KMS-11 (cell line): ENCODE data around the gene GRIP1.
A peak's percentile ranks its signal among the peaks of the same experiment; 100 is the strongest.

Experiments
- H2AFZ ChIP-seq: fragments of 200-600 bp; sonication (generic); 2 replicates; pipeline ENCODE4 v1.6.1; 2016; ENCODE audit warnings: antibody characterized with exemption, mixed run types, low read depth
- H3K27ac ChIP-seq: fragments of 200-600 bp; sonication (generic); 2 replicates; pipeline ENCODE4 v1.6.1; 2016; ENCODE audit warnings: mild to moderate bottlenecking, mixed run types
- H3K27me3 ChIP-seq: fragments of 200-600 bp; sonication (generic); 2 replicates; pipeline ENCODE4 v1.6.1; 2017; ENCODE audit warnings: mild to moderate bottlenecking, low read depth, mixed run types, moderate library complexity; ENCODE audit not compliant: insufficient read depth
- H3K36me3 ChIP-seq: fragments of 200-600 bp; sonication (generic); 2 replicates; pipeline ENCODE4 v1.6.1; 2017; ENCODE audit warnings: mild to moderate bottlenecking, mixed run types; ENCODE audit not compliant: insufficient read depth
- H3K4me1 ChIP-seq: fragments of 200-600 bp; sonication (generic); 2 replicates; pipeline ENCODE4 v1.6.1; 2016; ENCODE audit warnings: mild to moderate bottlenecking, low read depth, mixed run types; ENCODE audit not compliant: poor library complexity, severe bottlenecking
- H3K4me2 ChIP-seq: fragments of 200-600 bp; sonication (generic); 2 replicates; pipeline ENCODE4 v1.7.0; 2016; ENCODE audit warnings: mild to moderate bottlenecking, mixed run types
- H3K4me3 ChIP-seq: fragments of 200-600 bp; sonication (generic); IDR thresholded peaks from 2 replicates; pipeline ENCODE4 v1.6.1; 2017; ENCODE audit warnings: low read depth, low read length, mixed read lengths; ENCODE audit not compliant: insufficient read depth
- H3K79me2 ChIP-seq: fragments of 200-600 bp; sonication (generic); 2 replicates; pipeline ENCODE4 v1.6.1; 2016; ENCODE audit warnings: low read depth, mixed run types; ENCODE audit not compliant: insufficient read depth
- H3K9ac ChIP-seq: fragments of 200-600 bp; sonication (generic); 2 replicates; pipeline ENCODE4 v1.6.1; 2016; ENCODE audit warnings: mild to moderate bottlenecking, mixed run types
- H4K20me1 ChIP-seq: fragments of 200-600 bp; sonication (generic); 2 replicates; pipeline ENCODE4 v1.6.1; 2016; ENCODE audit warnings: mild to moderate bottlenecking, mixed run types; ENCODE audit not compliant: insufficient read depth
- TF ChIP-seq, protein P1 (sequence below): fragments of 200-600 bp; sonication (generic); conservative IDR thresholded peaks from 2 replicates; pipeline ENCODE4 v1.6.1; 2017; ENCODE audit warnings: low read depth, mild to moderate bottlenecking, antibody characterized with exemption, low read length, moderate library complexity, mixed read lengths

GRIP1 gene

DNA sequence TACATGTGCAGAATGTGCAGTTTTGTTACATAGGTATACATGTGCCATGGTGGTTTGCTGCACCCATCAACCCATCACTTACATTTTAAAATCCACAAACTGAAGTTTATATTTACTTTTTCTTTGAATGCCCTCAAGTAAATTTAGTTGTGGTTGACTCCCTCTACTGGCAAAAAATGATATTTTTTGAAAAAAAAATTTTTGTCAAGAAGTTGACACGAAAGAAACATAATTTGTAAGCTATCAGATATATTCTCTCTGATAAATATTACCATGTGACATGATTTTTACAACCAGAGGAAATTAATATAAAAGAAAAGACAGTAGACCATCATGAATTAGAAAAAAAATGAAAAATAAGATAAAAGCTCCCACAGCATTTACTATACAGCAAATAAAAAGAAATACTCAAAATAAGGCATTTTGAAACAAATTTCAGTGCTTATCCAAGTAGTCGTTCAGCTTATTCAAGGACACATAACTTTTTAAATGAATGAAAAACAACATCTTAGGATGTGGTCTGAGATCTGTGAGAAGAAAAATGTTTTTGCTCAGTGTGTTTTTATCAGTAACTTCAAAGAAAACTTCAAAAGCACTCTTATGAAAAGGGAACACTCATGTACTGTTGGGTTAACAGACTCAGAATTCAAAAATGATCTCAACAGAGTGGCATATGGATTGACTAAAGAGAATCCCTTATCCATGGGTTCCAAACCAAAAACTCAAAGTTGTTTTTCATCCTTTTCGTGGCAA, 30.0 kb upstream of the GRIP1 start:
- H3K27me3 ChIP-seq, result no peaks in the 10 kb centered on the region
- no peaks in the 10 kb centered on the region for H3K36me3 ChIP-seq
- H3K27ac ChIP-seq, result no peak overlapping the region
- peaks cover 24% of the 10 kb centered on the region for H3K4me1 ChIP-seq
- H4K20me1 ChIP-seq, result no peaks in the 10 kb centered on the region
- TF ChIP-seq, protein P1, sequence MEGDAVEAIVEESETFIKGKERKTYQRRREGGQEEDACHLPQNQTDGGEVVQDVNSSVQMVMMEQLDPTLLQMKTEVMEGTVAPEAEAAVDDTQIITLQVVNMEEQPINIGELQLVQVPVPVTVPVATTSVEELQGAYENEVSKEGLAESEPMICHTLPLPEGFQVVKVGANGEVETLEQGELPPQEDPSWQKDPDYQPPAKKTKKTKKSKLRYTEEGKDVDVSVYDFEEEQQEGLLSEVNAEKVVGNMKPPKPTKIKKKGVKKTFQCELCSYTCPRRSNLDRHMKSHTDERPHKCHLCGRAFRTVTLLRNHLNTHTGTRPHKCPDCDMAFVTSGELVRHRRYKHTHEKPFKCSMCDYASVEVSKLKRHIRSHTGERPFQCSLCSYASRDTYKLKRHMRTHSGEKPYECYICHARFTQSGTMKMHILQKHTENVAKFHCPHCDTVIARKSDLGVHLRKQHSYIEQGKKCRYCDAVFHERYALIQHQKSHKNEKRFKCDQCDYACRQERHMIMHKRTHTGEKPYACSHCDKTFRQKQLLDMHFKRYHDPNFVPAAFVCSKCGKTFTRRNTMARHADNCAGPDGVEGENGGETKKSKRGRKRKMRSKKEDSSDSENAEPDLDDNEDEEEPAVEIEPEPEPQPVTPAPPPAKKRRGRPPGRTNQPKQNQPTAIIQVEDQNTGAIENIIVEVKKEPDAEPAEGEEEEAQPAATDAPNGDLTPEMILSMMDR, result peak; percentile 88
- H3K4me2 ChIP-seq, result no peak overlapping the region
- H3K79me2 ChIP-seq, result no peaks in the 10 kb centered on the region
- no peak overlapping the region for H3K9ac ChIP-seq
- H3K4me3 ChIP-seq, result no peak overlapping the region
- no peak overlapping the region for H2AFZ ChIP-seq

DNA sequence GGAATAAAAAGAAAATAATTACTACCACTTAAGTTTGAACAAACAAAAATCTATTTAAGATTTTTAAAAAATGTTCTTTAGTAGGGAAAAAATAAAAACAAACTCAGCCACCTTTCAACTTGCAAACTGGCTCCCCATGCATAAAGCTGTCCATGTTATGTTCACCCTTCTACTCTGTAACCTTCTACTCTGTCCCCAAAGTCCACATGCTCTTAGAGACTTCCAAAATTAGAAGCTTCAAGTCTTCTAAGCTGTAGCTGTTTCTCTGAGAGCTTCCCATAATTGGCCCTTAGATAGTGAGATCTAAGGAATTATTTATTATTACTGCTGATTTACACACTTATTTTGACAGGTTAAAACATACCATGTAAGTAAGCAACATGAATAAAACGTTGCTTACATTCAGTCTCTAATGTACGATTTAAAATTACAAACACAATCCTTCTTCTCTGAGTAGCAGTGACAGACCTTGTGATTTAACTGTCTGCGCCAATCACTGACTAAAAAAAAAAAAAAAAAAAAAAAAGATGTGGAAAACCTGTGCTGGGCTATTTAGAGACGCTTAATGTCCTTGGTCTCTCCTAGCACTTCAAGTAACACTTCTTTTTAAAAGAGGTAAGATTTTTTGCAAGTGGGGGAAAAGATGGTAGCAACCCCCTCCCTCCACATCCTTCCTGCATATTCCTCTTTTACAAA, 28.3 kb upstream of the GRIP1 start:
- H3K4me1 ChIP-seq, result peaks cover 16% of the 10 kb centered on the region
- H3K27ac ChIP-seq, result no peak overlapping the region
- no peaks in the 10 kb centered on the region for H4K20me1 ChIP-seq
- H3K4me3 ChIP-seq, result no peak overlapping the region
- H3K79me2 ChIP-seq, result no peaks in the 10 kb centered on the region
- H3K27me3 ChIP-seq, result no peaks in the 10 kb centered on the region
- H3K4me2 ChIP-seq, result no peak overlapping the region
- no peak overlapping the region for H3K9ac ChIP-seq
- H2AFZ ChIP-seq, result no peak overlapping the region
- no peaks in the 10 kb centered on the region for H3K36me3 ChIP-seq
- TF ChIP-seq, protein P1, result no peak

DNA sequence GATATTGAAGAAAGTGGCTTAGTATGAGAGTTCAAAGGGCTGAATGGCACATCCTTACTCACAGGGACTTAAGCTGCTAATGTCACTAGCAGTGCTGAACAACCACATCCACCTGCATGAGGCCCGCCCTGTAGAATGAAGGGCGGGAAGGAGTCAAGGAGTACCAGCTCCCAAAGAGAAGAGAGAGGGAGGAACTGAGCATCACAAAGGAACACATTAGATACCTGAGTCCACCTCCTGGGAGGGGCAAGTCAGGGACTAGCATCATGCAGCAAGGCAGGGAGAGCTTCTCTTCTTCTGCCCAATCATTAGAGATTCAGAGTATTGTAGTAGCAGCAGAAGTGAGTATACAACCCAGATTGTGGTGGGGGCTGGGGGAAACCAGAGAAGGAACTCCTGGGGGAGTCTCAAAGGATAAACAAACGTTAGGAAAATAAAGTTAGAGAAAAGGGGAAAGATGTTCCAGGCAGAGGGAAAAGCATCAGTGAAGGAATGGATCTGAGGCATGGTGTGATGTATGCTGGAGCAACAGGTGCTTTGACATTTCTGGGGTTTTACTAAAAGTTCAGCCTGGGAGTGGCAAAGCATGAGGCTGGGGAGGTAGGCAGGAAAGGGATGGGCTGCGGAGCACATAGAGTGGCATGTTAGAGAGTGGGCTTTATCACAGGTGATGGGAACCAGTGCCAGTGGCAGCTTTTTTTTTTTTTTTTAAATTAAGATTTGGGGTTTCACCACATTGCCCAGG, 21.0 kb upstream of the GRIP1 start:
- Histone ChIP-seq H3K9ac (no peak overlapping the region), H3K79me2 (no peaks in the 10 kb centered on the region), H2AFZ (no peak overlapping the region), H3K4me1 (peaks cover 57% of the 10 kb centered on the region), H3K27ac (no peak overlapping the region), H3K36me3 (no peaks in the 10 kb centered on the region), H4K20me1 (no peaks in the 10 kb centered on the region), H3K4me3 (no peak overlapping the region), H3K27me3 (no peaks in the 10 kb centered on the region), H3K4me2 (no peak overlapping the region)
- TF ChIP-seq, protein P1, result no peak

DNA sequence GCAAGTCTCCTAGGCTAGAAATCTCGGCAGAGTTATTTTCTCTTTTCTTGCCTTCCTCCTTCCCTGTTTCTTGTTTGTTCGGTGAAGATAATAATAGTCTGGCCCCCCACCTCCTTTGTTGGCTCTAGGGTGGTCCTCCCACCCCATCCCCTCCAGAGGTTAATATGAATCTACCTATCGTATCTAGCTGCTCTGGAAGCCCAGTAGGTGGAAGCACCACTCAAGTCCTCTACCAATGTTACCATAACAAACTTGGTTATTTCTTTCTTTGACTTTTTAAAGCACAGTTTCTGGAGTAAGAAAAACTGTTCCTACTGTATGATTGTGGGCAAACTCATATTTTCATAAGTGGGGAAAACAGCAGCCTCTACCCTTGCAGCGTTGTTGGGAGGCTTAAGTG, 19.7 kb upstream of the GRIP1 start:
- Histone ChIP-seq H3K4me1 (peaks cover 60% of the 10 kb centered on the region), H2AFZ (no peak overlapping the region), H3K36me3 (no peaks in the 10 kb centered on the region), H3K4me3 (no peak overlapping the region), H3K27me3 (no peaks in the 10 kb centered on the region), H3K4me2 (peak overlapping the region; percentile 75), H3K27ac (no peak overlapping the region), H3K79me2 (no peaks in the 10 kb centered on the region), H3K9ac (no peak overlapping the region), H4K20me1 (no peaks in the 10 kb centered on the region)
- TF ChIP-seq, protein P1, result no peak
